ENCODE measurements around the gene BCL2L12.

- TF ChIP-seq CTCF (IDR thresholded peaks at IDR 0.05 in 8 of 11, conservative IDR thresholded peaks at IDR 0.05 in 3 of 11): no peak
- no peak for TF ChIP-seq POLR2AphosphoS5 (IDR thresholded peaks at IDR 0.05)
Observed at GRCh38 chr19:49713236-49713845, 47.6 kb downstream of the BCL2L12 start.

Measured in spleen (tissue), 7 donors.